PFSK-1 (cell line): ENCODE results near the gene UBR4.

Source experiments
- REST ChIP-seq, 2 experiments: IDR thresholded peaks; 2 replicates each; pipeline versions ENCODE4 v1.6.1 to v1.8.0; 2011 to 2012; ENCODE audit warnings: low read depth in 2 of 2, low read length in 2 of 2, control low read depth in 1 of 2, inconsistent platforms in 1 of 2, mild to moderate bottlenecking in 1 of 2, moderate library complexity in 1 of 2; ENCODE audit not compliant: insufficient read depth in 1 of 2
- TAF1 ChIP-seq: IDR thresholded peaks from 2 replicates; pipeline ENCODE4 v1.6.1; 2012; ENCODE audit warnings: low read length, control low read depth, borderline replicate concordance; ENCODE audit not compliant: insufficient read depth

GRCh38 chr1:19219451-19219850 is 9.4 kb upstream of the UBR4 start:
- TF ChIP-seq TAF1 (no peak), REST (IDR thresholded peaks at IDR 0.05; ENCODE audit: insufficient read depth in 1 of 2, low read depth in 2 of 2, low read length in 2 of 2) (no peak)
